Trophoblast cell (in vitro differentiated cells and primary cell): ENCODE data around the gene CNKSR3.

Experiments used
- DNase-seq, 2 donors: peaks; one replicate each; pipeline ENCODE4 v3.0.0-alpha.2; 2016
- H2AFZ ChIP-seq: 2 replicates; pipeline ENCODE4 v1.6.1; 2013; ENCODE audit warnings: low read length, moderate library complexity, mild to moderate bottlenecking; ENCODE audit not compliant: insufficient read depth, poor library complexity
- H2AK5ac ChIP-seq: 2 replicates; pipeline ENCODE4 v1.6.1; 2013; ENCODE audit warnings: mild to moderate bottlenecking, low read length
- H2BK120ac ChIP-seq: 2 replicates; pipeline ENCODE4 v1.6.1; 2013; ENCODE audit warnings: low read length, mild to moderate bottlenecking, moderate library complexity; ENCODE audit not compliant: insufficient read depth, poor library complexity
- H2BK12ac ChIP-seq: 2 replicates; pipeline ENCODE4 v1.6.1; 2013; ENCODE audit warnings: mild to moderate bottlenecking, low read length, moderate library complexity
- H2BK5ac ChIP-seq: 2 replicates; pipeline ENCODE4 v1.6.1; 2013; ENCODE audit warnings: low read length, low read depth, moderate library complexity, mild to moderate bottlenecking; ENCODE audit not compliant: poor library complexity
- H3K14ac ChIP-seq: 2 replicates; pipeline ENCODE4 v1.6.1; 2013; ENCODE audit warnings: mild to moderate bottlenecking, low read length
- H3K18ac ChIP-seq: 2 replicates; pipeline ENCODE4 v1.6.1; 2013; ENCODE audit warnings: mild to moderate bottlenecking, low read length
- H3K23ac ChIP-seq: 2 replicates; pipeline ENCODE4 v1.6.1; 2013; ENCODE audit warnings: low read length
- H3K27ac ChIP-seq: 2 replicates; pipeline ENCODE4 v1.5.1; 2013; ENCODE audit warnings: low read depth, mild to moderate bottlenecking, inconsistent platforms, low read length, moderate library complexity
- H3K27me3 ChIP-seq: 2 replicates; pipeline ENCODE4 v1.6.1; 2013; ENCODE audit warnings: inconsistent platforms, mild to moderate bottlenecking, low read length, moderate library complexity; ENCODE audit not compliant: insufficient read depth
- H3K36me3 ChIP-seq, 2 experiments: 1 replicate in 1 of 2; 2 replicates in 1 of 2; pipeline ENCODE4 v1.6.1; 2013; ENCODE audit warnings: low read length in 2 of 2, mild to moderate bottlenecking in 2 of 2, moderate library complexity in 1 of 2; ENCODE audit not compliant: insufficient read depth in 2 of 2, control insufficient read depth in 1 of 2
- H3K4ac ChIP-seq: 2 replicates; pipeline ENCODE4 v1.6.1; 2013; ENCODE audit warnings: low read depth, mild to moderate bottlenecking, low read length, moderate library complexity
- H3K4me1 ChIP-seq, 2 experiments: 1 replicate in 1 of 2; 2 replicates in 1 of 2; pipeline ENCODE4 v1.6.1; 2013; ENCODE audit warnings: low read length in 2 of 2, mild to moderate bottlenecking in 2 of 2, moderate library complexity in 1 of 2; ENCODE audit not compliant: insufficient read depth in 2 of 2, control insufficient read depth in 1 of 2
- H3K4me2 ChIP-seq: 2 replicates; pipeline ENCODE4 v1.6.1; 2013; ENCODE audit warnings: inconsistent platforms, mild to moderate bottlenecking, low read length, moderate library complexity
- H3K4me3 ChIP-seq: 2 replicates; pipeline ENCODE4 v1.5.1; 2013; ENCODE audit warnings: mild to moderate bottlenecking, low read depth, low read length, inconsistent platforms
- H3K79me1 ChIP-seq: one replicate; pipeline ENCODE4 v1.6.1; 2013; ENCODE audit warnings: low read length
- H3K79me2 ChIP-seq: 2 replicates; pipeline ENCODE4 v1.6.1; 2013; ENCODE audit warnings: low read length, mild to moderate bottlenecking; ENCODE audit not compliant: control insufficient read depth, insufficient read depth, poor library complexity
- H3K9ac ChIP-seq: 2 replicates; pipeline ENCODE4 v1.6.1; 2013; ENCODE audit warnings: mild to moderate bottlenecking, low read length
- H3K9me3 ChIP-seq: 2 replicates; pipeline ENCODE4 v1.6.1; 2013; ENCODE audit warnings: low read depth, mild to moderate bottlenecking, control low read depth, inconsistent platforms, low read length; ENCODE audit not compliant: insufficient read depth
- H4K12ac ChIP-seq: 2 replicates; pipeline ENCODE4 v1.6.1; 2013; ENCODE audit warnings: low read depth, mild to moderate bottlenecking, low read length, moderate library complexity
- H4K8ac ChIP-seq: 2 replicates; pipeline ENCODE4 v1.6.1; 2013; ENCODE audit warnings: low read depth, mild to moderate bottlenecking, low read length, moderate library complexity
- H4K91ac ChIP-seq: one replicate; pipeline ENCODE4 v1.6.1; 2013; ENCODE audit warnings: low read depth, mild to moderate bottlenecking, low read length, moderate library complexity
- WGBS: extraction: QIAGEN DNeasy Blood & Tissue Kit; methylation state at CpG from one replicate; pipeline ENCODE4 v1.1.7; 2013; ENCODE audit warnings: missing lambda C conversion rate; ENCODE audit not compliant: insufficient read length, insufficient coverage; ENCODE audit errors: extremely low coverage; 5-methylcytosine and 5-hydroxymethylcytosine counted together

CNKSR3 gene

GRCh38 chr6:154488802-154489437 is 21.6 kb downstream of the CNKSR3 start:
- Histone ChIP-seq H3K4ac (no peak overlapping the region), H2AFZ (no peak overlapping the region), H3K4me1 (no peaks in the 10 kb centered on the region), H3K79me1 (no peaks in the 10 kb centered on the region), H2BK5ac (no peak overlapping the region), H2AK5ac (no peak overlapping the region), H3K4me2 (no peak overlapping the region), H4K8ac (no peak overlapping the region), H3K9me3 (no peaks in the 10 kb centered on the region), H3K27me3 (no peaks in the 10 kb centered on the region), H2BK12ac (no peak overlapping the region), H3K9ac (no peak overlapping the region), H3K79me2 (no peaks in the 10 kb centered on the region), H2BK120ac (no peak overlapping the region), H3K23ac (no peak overlapping the region), H3K4me3 (no peak overlapping the region), H3K18ac (no peak overlapping the region), H3K36me3 (no peaks in the 10 kb centered on the region), H3K14ac (no peak overlapping the region), H4K12ac (no peak overlapping the region), H4K91ac (no peak overlapping the region), H3K27ac (no peak overlapping the region)
- WGBS, result no CpG with 5 or more reads among the region's 11 CpGs
- no peak for DNase-seq

- H3K4me2 ChIP-seq, result no peak overlapping the region
- H2BK5ac ChIP-seq, result no peak overlapping the region
- H3K27ac ChIP-seq, result no peak overlapping the region
- no peak overlapping the region for H3K14ac ChIP-seq
- H2AFZ ChIP-seq, result no peak overlapping the region
- H2AK5ac ChIP-seq, result no peak overlapping the region
- no peak overlapping the region for H4K12ac ChIP-seq
- H3K27me3 ChIP-seq, result no peaks in the 10 kb centered on the region
- no peaks in the 10 kb centered on the region for H3K79me2 ChIP-seq
- no peak for DNase-seq
- H2BK120ac ChIP-seq, result no peak overlapping the region
- WGBS, result no CpG with 5 or more reads among the region's 1 CpG
- no peaks in the 10 kb centered on the region for H3K36me3 ChIP-seq
- H3K4ac ChIP-seq, result no peak overlapping the region
- H3K23ac ChIP-seq, result no peak overlapping the region
- H3K9ac ChIP-seq, result no peak overlapping the region
- no peak overlapping the region for H2BK12ac ChIP-seq
- no peak overlapping the region for H4K8ac ChIP-seq
- no peaks in the 10 kb centered on the region for H3K79me1 ChIP-seq
- H3K4me3 ChIP-seq, result no peak overlapping the region
- H4K91ac ChIP-seq, result no peak overlapping the region
- H3K4me1 ChIP-seq, result peaks cover under 1% of the 10 kb centered on the region in 2 experiments
- no peaks in the 10 kb centered on the region for H3K9me3 ChIP-seq
- no peak overlapping the region for H3K18ac ChIP-seq
Measured at GRCh38 chr6:154488248-154488593, 22.3 kb downstream of the CNKSR3 start.

GRCh38 chr6:154487367-154488247 is 22.9 kb downstream of the CNKSR3 start:
- Histone ChIP-seq H4K91ac (no peak overlapping the region), H4K8ac (no peak overlapping the region), H2BK120ac (no peak overlapping the region), H3K9me3 (no peaks in the 10 kb centered on the region), H3K27ac (no peak overlapping the region), H3K4me2 (no peak overlapping the region), H3K4me1 (peaks cover 2% of the 10 kb centered on the region in 2 experiments), H2BK5ac (no peak overlapping the region), H3K18ac (no peak overlapping the region), H4K12ac (no peak overlapping the region), H3K4me3 (no peak overlapping the region), H3K36me3 (no peaks in the 10 kb centered on the region), H3K23ac (no peak overlapping the region), H3K79me1 (no peaks in the 10 kb centered on the region), H3K4ac (no peak overlapping the region), H3K27me3 (no peaks in the 10 kb centered on the region), H3K9ac (no peak overlapping the region), H2AFZ (no peak overlapping the region), H2AK5ac (no peak overlapping the region), H2BK12ac (no peak overlapping the region), H3K79me2 (no peaks in the 10 kb centered on the region), H3K14ac (no peak overlapping the region)
- WGBS, result no CpG with 5 or more reads among the region's 6 CpGs
- no peak for DNase-seq

- no peak overlapping the region for H2BK12ac ChIP-seq
- no peaks in the 10 kb centered on the region for H3K9me3 ChIP-seq
- H3K18ac ChIP-seq, result no peak overlapping the region
- H3K4me1 ChIP-seq, result peaks cover 2% of the 10 kb centered on the region in 2 experiments
- H3K27ac ChIP-seq, result no peak overlapping the region
- no peak overlapping the region for H3K23ac ChIP-seq
- no peak overlapping the region for H2AFZ ChIP-seq
- no peak overlapping the region for H3K4me2 ChIP-seq
- H2BK120ac ChIP-seq, result no peak overlapping the region
- no peak overlapping the region for H2AK5ac ChIP-seq
- DNase-seq, result no peak
- H2BK5ac ChIP-seq, result no peak overlapping the region
- no peak overlapping the region for H3K9ac ChIP-seq
- no peaks in the 10 kb centered on the region for H3K27me3 ChIP-seq
- H3K79me2 ChIP-seq, result no peaks in the 10 kb centered on the region
- no peaks in the 10 kb centered on the region for H3K79me1 ChIP-seq
- H4K8ac ChIP-seq, result no peak overlapping the region
- no peak overlapping the region for H3K14ac ChIP-seq
- no peaks in the 10 kb centered on the region for H3K36me3 ChIP-seq
- H4K12ac ChIP-seq, result no peak overlapping the region
- H3K4me3 ChIP-seq, result no peak overlapping the region
- H3K4ac ChIP-seq, result no peak overlapping the region
- no peak overlapping the region for H4K91ac ChIP-seq
- no CpG with 5 or more reads among the region's 9 CpGs for WGBS
Measured at GRCh38 chr6:154485815-154486214, 24.7 kb downstream of the CNKSR3 start.
